B cell (primary cell): Measurements from ENCODE around the gene HYAL1. TPM values are rescaled to one million over a fixed set of nuclear protein-coding genes. Genes with fewer than 3 reads are reported as not detected.

Experiments used
- ATAC-seq: fragments of 200-7000 bp; cut with Tn5 transposase; one replicate; pipeline ENCODE4 v1.10.0; 2021; ENCODE audit warnings: low read depth, mild to moderate bottlenecking, moderate number of reproducible peaks, moderate library complexity
- CTCF ChIA-PET: fragments of 350-600 bp; sonication (Branson Sonifier 250); formaldehyde crosslinking; loops from one replicate; lab custom pipeline; 2021; ENCODE audit warnings: antibody characterized with exemption, inconsistent platforms; lab: Charles Lee
- POLR2A ChIA-PET: fragments of 350-600 bp; sonication (Branson Sonifier 250); formaldehyde crosslinking; loops from one replicate; lab custom pipeline; 2021; ENCODE audit warnings: antibody characterized with exemption; lab: Charles Lee
- DNase-seq: peaks from one replicate; pipeline ENCODE4 v3.0.0; 2013
- H2AFZ ChIP-seq: 2 replicates; pipeline ENCODE4 v1.6.1; 2012; ENCODE audit warnings: mild to moderate bottlenecking, low read depth, low read length; ENCODE audit not compliant: insufficient read depth, poor library complexity, severe bottlenecking
- H3K27ac ChIP-seq, 2 donors: 1 replicate in 1 of 2; 2 replicates in 1 of 2; pipeline ENCODE4 v1.5.1; 2012 to 2013; ENCODE audit warnings: low read length in 2 of 2, mild to moderate bottlenecking in 2 of 2, moderate library complexity in 1 of 2
- H3K27me3 ChIP-seq, 4 experiments: fragments of 200-600 bp in 1 of 4; sonication (generic) in 1 of 4; replicated peaks in 1 of 4; 1 replicate in 2 of 4; 2 replicates in 2 of 4; pipeline versions ENCODE4 v1.6.1 to v1.7.0; 2013 to 2016; ENCODE audit warnings: low read length in 3 of 4, mild to moderate bottlenecking in 2 of 4, mixed read lengths in 1 of 4, moderate library complexity in 1 of 4; ENCODE audit not compliant: insufficient read depth in 4 of 4, control insufficient read depth in 3 of 4; ENCODE audit errors: control extremely low read depth in 1 of 4
- H3K36me3 ChIP-seq, 2 experiments: replicated peaks in 1 of 2; 1 replicate in 1 of 2; 2 replicates in 1 of 2; pipeline versions ENCODE4 v1.6.1 to v1.7.1; 2013; ENCODE audit warnings: low read length in 1 of 2; ENCODE audit not compliant: insufficient read depth in 2 of 2, control insufficient read depth in 1 of 2; ENCODE audit errors: control extremely low read depth in 1 of 2, extremely low read depth in 1 of 2
- H3K4me1 ChIP-seq, 2 donors: fragments of 200-600 bp in 1 of 2; sonication (generic) in 1 of 2; 1 replicate in 1 of 2; 2 replicates in 1 of 2; pipeline versions ENCODE4 v1.5.1 to v1.6.1; 2013 to 2017; ENCODE audit warnings: low read length in 2 of 2; ENCODE audit not compliant: control insufficient read depth in 2 of 2, insufficient read depth in 2 of 2
- H3K4me2 ChIP-seq: replicated peaks from 2 replicates; pipeline ENCODE3; 2012; ENCODE audit warnings: mild to moderate bottlenecking, low read depth, low read length; ENCODE audit not compliant: poor library complexity, severe bottlenecking
- H3K4me3 ChIP-seq, 5 experiments: fragments of 200-600 bp in 1 of 5; sonication (generic) in 1 of 5; 1 replicate in 3 of 5; 2 replicates in 2 of 5; pipeline versions ENCODE4 v1.5.1 to v1.7.0; 2011 to 2016; ENCODE audit warnings: low read length in 4 of 5, mild to moderate bottlenecking in 4 of 5, low read depth in 2 of 5, control low read depth in 1 of 5, moderate library complexity in 1 of 5; ENCODE audit not compliant: insufficient read depth in 1 of 5; ENCODE audit errors: control extremely low read depth in 1 of 5, extremely low read depth in 1 of 5
- H3K79me2 ChIP-seq: fragments of 200-600 bp; sonication (generic); one replicate; pipeline ENCODE4 v1.6.0; 2016; ENCODE audit warnings: low read length; ENCODE audit not compliant: control insufficient read depth, insufficient read depth
- H3K9ac ChIP-seq: fragments of 200-600 bp; sonication (generic); 2 replicates; pipeline ENCODE4 v1.6.1; 2017; ENCODE audit warnings: mild to moderate bottlenecking, low read length, moderate library complexity
- H3K9me3 ChIP-seq, 3 donors: one replicate each; pipeline versions ENCODE4 v1.6.1 to v1.7.1; 2013; ENCODE audit warnings: low read length in 2 of 3; ENCODE audit not compliant: control insufficient read depth in 2 of 3, insufficient read depth in 1 of 3; ENCODE audit errors: control extremely low read depth in 1 of 3
- H4K20me1 ChIP-seq: 2 replicates; pipeline ENCODE4 v1.6.0; 2012; ENCODE audit warnings: mild to moderate bottlenecking, low read length; ENCODE audit not compliant: insufficient read depth, control insufficient read depth, poor library complexity, severe bottlenecking
- H3K27ac Mint-ChIP-seq: one replicate; pipeline ENCODE4 v1.8.0; 2021; ENCODE audit warnings: mixed read lengths
- H3K27me3 Mint-ChIP-seq: one replicate; pipeline ENCODE4 v1.8.0; 2021; ENCODE audit warnings: mixed read lengths
- H3K4me1 Mint-ChIP-seq: one replicate; pipeline ENCODE4 v1.8.0; 2021; ENCODE audit warnings: mixed read lengths
- H3K4me3 Mint-ChIP-seq: one replicate; pipeline ENCODE4 v1.8.0; 2021; ENCODE audit warnings: mixed read lengths
- H3K9me3 Mint-ChIP-seq: one replicate; pipeline ENCODE4 v1.8.0; 2022; ENCODE audit warnings: mixed read lengths; ENCODE audit not compliant: insufficient read depth
- CTCF ChIP-seq: fragments of 200-600 bp; IDR thresholded peaks from one replicate; pipeline ENCODE4 v1.8.0; 2022; ENCODE audit warnings: antibody characterized with exemption, mild to moderate bottlenecking
- EZH2 ChIP-seq: IDR thresholded peaks from 2 replicates; pipeline ENCODE4 v1.6.1; 2012; ENCODE audit warnings: borderline replicate concordance, low read depth, mild to moderate bottlenecking, moderate library complexity, low read length; ENCODE audit not compliant: insufficient read depth, poor library complexity, severe bottlenecking
- WGBS: methylation state at CpG from one replicate; pipeline ENCODE4 v1.1.5; 2013; ENCODE audit warnings: missing lambda C conversion rate; ENCODE audit not compliant: insufficient coverage; 5-methylcytosine and 5-hydroxymethylcytosine counted together
- intact Hi-C: fragments of 100-400 bp; cut with micrococcal nuclease; formaldehyde crosslinking; loops from one replicate; pipeline ENCODE4 v1.10.0; 2022
- polyA plus RNA-seq: library from polyadenylated mRNA; depleted of rRNA; stranded (reverse); fragments of >200 nt; gene quantifications from 2 replicates; pipeline ENCODE4 v1.2.3, GENCODE V29; 2012
- total RNA-seq, 2 donors: library from RNA; stranded (reverse); fragments of 120-200 nt in 1 of 2; gene quantifications; 1 replicate in 1 of 2; 2 replicates in 1 of 2; pipeline versions ENCODE4 v1.2.3 to v1.2.4, GENCODE V29; 2013 to 2022

HYAL1 gene
- total and polyA plus RNA-seq, 2 donors (not counting 1 experiment from before 2014, with no cell fraction given): 0.12 to 0.30 TPM

GRCh38 chr3:50275141-50275995 lies 28.0 kb downstream of the HYAL1 start:
- Histone ChIP-seq H3K4me2 (peak overlapping the region; percentile 61), H4K20me1 (peaks cover 10% of the 10 kb centered on the region), H3K9me3 (peaks cover 0 to 3% (median 0%) of the 10 kb centered on the region in 3 donors), H2AFZ (no peak overlapping the region), H3K36me3 (no peaks in the 10 kb centered on the region), H3K27me3 (peaks cover 0 to 57% (median 21%) of the 10 kb centered on the region in 4 experiments), H3K4me1 (peaks cover 33 to 39% of the 10 kb centered on the region in 2 donors), H3K4me3 (no peak overlapping the region), H3K79me2 (no peaks in the 10 kb centered on the region), H3K27ac (no peak overlapping the region), H3K9ac (no peak overlapping the region)
- Mint-ChIP-seq H3K4me1 (peaks cover 26% of the 10 kb centered on the region), H3K4me3 (peak overlapping the region; percentile 57), H3K27me3 (peaks cover 28% of the 10 kb centered on the region), H3K9me3 (no peaks in the 10 kb centered on the region), H3K27ac (no peak overlapping the region)
- WGBS: 7% methylated on average over 65 of the region's 65 CpGs
- CTCF ChIA-PET: interaction anchor here (0.8 to 3.0 kb wide), 9 partner anchors 17 to 155 kb away, joined by 3 to 12 read pairs (median 4); partner anchors contain the start of genes GNAT1 and IFRD2
- ATAC-seq (no peak), DNase-seq (peak; percentile 51)
- TF ChIP-seq EZH2: no peak
- TF ChIP-seq CTCF: no peak
- intact Hi-C loops: no loop called here
- POLR2A ChIA-PET: interaction anchor here (0.6 to 0.7 kb wide), 3 partner anchors 65 to 81 kb away, joined by 3 to 6 read pairs (median 3); partner anchors contain the start of gene RASSF1
